ENCODE data around the gene CRACR2B.

GRCh38 chr11:792535-792821 lies 35.2 kb upstream of the CRACR2B start:
- TF ChIP-seq CTCF (IDR thresholded peaks at IDR 0.05) (no peak), POLR2AphosphoS5 (IDR thresholded peaks at IDR 0.05) (no peak)

Data from prostate gland (tissue), 2 donors.